K562 (cell line): ENCODE data around the gene GOSR1. TPM values are rescaled to one million over a fixed set of nuclear protein-coding genes. Genes with fewer than 3 reads are reported as not detected.

ENCODE experiments used
- ATAC-seq: fragments of 200-7000 bp; cut with Tn5 transposase; 3 replicates; pipeline ENCODE4 v1.9.1; 2020; ENCODE audit warnings: moderate library complexity
- BruUV-seq: library from RNA; stranded (reverse); fragments of 400-500 nt; replicated peaks from 2 replicates; lab custom pipeline; 2021; lab: Mats Ljungman, UMichigan
- CTCF ChIA-PET: fragments of 300-600 bp; formaldehyde crosslinking; extraction: SDS; loops from one replicate; lab custom pipeline; 2021; ENCODE audit warnings: low intra/inter-chr PET ratio; lab: Yijun Ruan, JAX
- POLR2A ChIA-PET: fragments of 300-600, 350-650 bp; sonication (Branson Sonifier 250); formaldehyde crosslinking; extraction: SDS; loops from one replicate; lab custom pipeline; 2021; ENCODE audit warnings: antibody characterized with exemption, inconsistent platforms; lab: Yijun Ruan, JAX
- DNase-seq, 4 experiments: peaks; one replicate each; pipeline versions ENCODE4 v3.0.0 to v3.0.0-alpha.2; 2011 to 2018; ENCODE audit warnings: low spot score in 3 of 4, mixed read lengths in 3 of 4; ENCODE audit errors: extremely low read depth in 1 of 4
- FAIRE-seq: peaks from 2 replicates; lab custom pipeline; 2011; peaks lifted over from hg19 to GRCh38; lab: Jason Lieb, UNC
- H2AFZ ChIP-seq: 2 replicates; pipeline ENCODE4 v1.6.0; 2011; ENCODE audit warnings: low read depth, low read length, control low read depth, inconsistent platforms
- H3K27ac ChIP-seq: fragments of 200-600 bp; 3 replicates; pipeline ENCODE4 v1.8.0; 2011; ENCODE audit warnings: low read depth, mild to moderate bottlenecking, control low read depth, inconsistent platforms, low read length, moderate library complexity, mixed read lengths; ENCODE audit errors: extremely low read depth
- H3K27me3 ChIP-seq, 2 experiments: fragments of 300-600 bp in 1 of 2; 2 replicates in 1 of 2; 3 replicates in 1 of 2; pipeline versions ENCODE4 v1.6.0 to v1.8.0; 2011; ENCODE audit warnings: inconsistent platforms in 2 of 2, low read length in 2 of 2, mild to moderate bottlenecking in 1 of 2, mixed read lengths in 1 of 2, moderate library complexity in 1 of 2; ENCODE audit not compliant: control insufficient read depth in 2 of 2, insufficient read depth in 2 of 2
- H3K36me3 ChIP-seq: fragments of 300-600 bp; 3 replicates; pipeline ENCODE4 v1.8.0; 2011; ENCODE audit warnings: mild to moderate bottlenecking, low read length, inconsistent platforms; ENCODE audit not compliant: control insufficient read depth, insufficient read depth
- H3K4me1 ChIP-seq, 2 experiments: fragments of 200-600 bp in 1 of 2; replicated peaks in 1 of 2; 2 replicates in 1 of 2; 3 replicates in 1 of 2; pipeline versions ENCODE4 v1.5.1 to v1.8.0; 2011; ENCODE audit warnings: inconsistent platforms in 2 of 2, low read length in 2 of 2, mild to moderate bottlenecking in 1 of 2, mixed read lengths in 1 of 2, moderate library complexity in 1 of 2; ENCODE audit not compliant: control insufficient read depth in 2 of 2, insufficient read depth in 2 of 2
- H3K4me2 ChIP-seq: 2 replicates; pipeline ENCODE4 v1.6.1; 2011; ENCODE audit warnings: low read length, control low read depth, inconsistent platforms, mixed read lengths; ENCODE audit not compliant: insufficient read depth
- H3K4me3 ChIP-seq: fragments of 200-600 bp; sonication (generic), shearing (Covaris generic); 2 replicates; pipeline ENCODE4 v1.5.1; 2016; ENCODE audit warnings: control low read depth, inconsistent platforms
- H3K79me2 ChIP-seq: fragments of 200-600 bp; 3 replicates; pipeline ENCODE4 v1.8.0; 2011; ENCODE audit warnings: low read length, inconsistent platforms; ENCODE audit not compliant: control insufficient read depth, insufficient read depth
- H3K9ac ChIP-seq, 2 experiments: 2 replicates each; pipeline versions ENCODE4 v1.6.0 to v1.6.1; 2011; ENCODE audit warnings: low read depth in 2 of 2, low read length in 2 of 2, control low read depth in 1 of 2, inconsistent platforms in 1 of 2, mild to moderate bottlenecking in 1 of 2, mixed read lengths in 1 of 2; ENCODE audit not compliant: insufficient read depth in 1 of 2
- H3K9me1 ChIP-seq: one replicate; pipeline ENCODE4 v1.6.0; 2011; ENCODE audit warnings: inconsistent platforms, mild to moderate bottlenecking, low read length, moderate library complexity; ENCODE audit not compliant: control insufficient read depth, insufficient read depth
- H3K9me3 ChIP-seq: replicated peaks from 2 replicates; pipeline ENCODE4 v1.5.1; 2011; ENCODE audit warnings: low read depth, low read length, inconsistent platforms; ENCODE audit not compliant: control insufficient read depth, insufficient read depth
- H4K20me1 ChIP-seq: replicated peaks from 2 replicates; pipeline ENCODE4 v1.6.1; 2011; ENCODE audit warnings: low read length, inconsistent platforms, mixed read lengths; ENCODE audit not compliant: control insufficient read depth, insufficient read depth
- CBX5 ChIP-seq: IDR thresholded peaks from 2 replicates; pipeline ENCODE4 v1.6.1; 2014; ENCODE audit warnings: low read depth, borderline replicate concordance
- CCNT2 ChIP-seq: IDR thresholded peaks from 2 replicates; pipeline ENCODE4 v1.6.1; 2011; ENCODE audit warnings: borderline replicate concordance, low read depth, mild to moderate bottlenecking, moderate library complexity, mixed read lengths, low read length; ENCODE audit not compliant: insufficient read length; ENCODE audit errors: extremely low read depth
- HDAC3 ChIP-seq: fragments of 450-650 bp; IDR thresholded peaks from 2 replicates; pipeline ENCODE4 v1.6.1; 2018; ENCODE audit warnings: borderline replicate concordance, mild to moderate bottlenecking, moderate library complexity; ENCODE audit not compliant: partially characterized antibody
- HMGXB4 ChIP-seq: sonication (generic); formaldehyde crosslinking; IDR thresholded peaks from 2 replicates; pipeline ENCODE4 v1.8.1; 2023; ENCODE audit warnings: mild to moderate bottlenecking, missing genetic modification reagents
- SRSF9 ChIP-seq: fragments of 200-400 bp; formaldehyde crosslinking; IDR thresholded peaks from 2 replicates; pipeline ENCODE4 v1.6.1; 2017; ENCODE audit warnings: low read depth, low read length, borderline replicate concordance
- TFE3 ChIP-seq: fragments of 450-650 bp; formaldehyde crosslinking; IDR thresholded peaks from 2 replicates; pipeline ENCODE4 v1.4.0; 2020; ENCODE audit warnings: mild to moderate bottlenecking, mixed read lengths
- ZNF197 ChIP-seq: fragments of 200-800 bp; sonication (Bioruptor generic); IDR thresholded peaks from 2 replicates; pipeline ENCODE4 v1.6.1; 2016; ENCODE audit warnings: low read depth, missing genetic modification characterization, missing compliant biosample characterization
- ZNF224 ChIP-seq: sonication (generic); formaldehyde crosslinking; IDR thresholded peaks from 2 replicates; pipeline ENCODE4 v1.8.0; 2022; ENCODE audit warnings: mild to moderate bottlenecking, missing genetic modification reagents
- ZNF24 ChIP-seq: fragments of 450-650 bp; IDR thresholded peaks from 2 replicates; pipeline ENCODE4 v1.6.1; 2016
- ZNF280A ChIP-seq: fragments of 450-650 bp; IDR thresholded peaks from 2 replicates; pipeline ENCODE4 v1.6.1; 2018; ENCODE audit warnings: mild to moderate bottlenecking, low read depth; ENCODE audit not compliant: partially characterized antibody
- ZNF79 ChIP-seq: fragments of 250-450 bp; sonication (Bioruptor Pico); IDR thresholded peaks from 2 replicates; pipeline ENCODE4 v1.4.0; 2020; ENCODE audit warnings: low read depth, mild to moderate bottlenecking, moderate library complexity
- WGBS: fragments of 100-300 bp; shearing (Covaris generic); methylation state at CpG from one replicate; pipeline ENCODE4 v1.1.6; 2016; ENCODE audit warnings: low coverage, mixed read lengths; ENCODE audit not compliant: insufficient coverage; ENCODE audit errors: missing lambda C conversion rate; 5-methylcytosine and 5-hydroxymethylcytosine counted together
- in situ Hi-C: fragments of 300-500 bp; cut with MboI; formaldehyde crosslinking; loops from 4 replicates; pipeline ENCODE4 v1.15.0; 2018; ENCODE audit warnings: inconsistent platforms, mixed read lengths
- intact Hi-C: fragments of 100-400 bp; cut with micrococcal nuclease; formaldehyde crosslinking; loops from 2 replicates; pipeline ENCODE4 v1.14.2; 2022
- polyA plus RNA-seq, 8 experiments: library from polyadenylated mRNA; depleted of rRNA in 4 of 8; stranded (reverse) in 5 of 8; unstranded in 3 of 8; fragments of >200 nt; fragmentation: Nextera tagmentation in 2 of 8; fragmentation: Illumina TruSeq in 1 of 8; extraction: Ambion mirVana in 2 of 8; extraction: Trizol in 1 of 8; gene quantifications; 2 replicates each; pipeline versions ENCODE4 v1.2.1 to v1.2.3, GENCODE V29; 2011 to 2014; ENCODE audit warnings: inconsistent platforms in 1 of 8, missing spikeins in 1 of 8
- total RNA-seq, 7 experiments: library from RNA; depleted of rRNA in 6 of 7; stranded (reverse); fragments of >200 nt in 6 of 7; fragmentation: Illumina TruSeq in 2 of 7; extraction: Trizol in 2 of 7; gene quantifications; 2 replicates each; pipeline versions ENCODE4 v1.2.1 to v1.2.3, GENCODE V29; 2011 to 2021; ENCODE audit warnings: low replicate concordance in 1 of 7

Gene GOSR1
- total and polyA plus RNA-seq, 9 of the 15 experiments (the other 6 are each of a cell fraction or from before 2014, with no cell fraction given): 17.6 to 95.5 (median 33.3) TPM

GRCh38 chr17:30454635-30455034, 22.6 kb upstream of the GOSR1 start:
- no peak for DNase-seq
- in situ Hi-C loops (no loop called here), intact Hi-C loops (no loop called here)
- no peaks in the 10 kb centered on the region for H3K27me3 ChIP-seq
- no peaks in the 10 kb centered on the region for H3K9me1 ChIP-seq
- no peaks in the 10 kb centered on the region for H4K20me1 ChIP-seq
- ChIA-PET CTCF (no interaction called here), POLR2A (no interaction called here)
- no peaks in the 10 kb centered on the region for H3K79me2 ChIP-seq
- ATAC-seq: no peak
- no peak overlapping the region for H3K4me2 ChIP-seq
- no peak overlapping the region for H2AFZ ChIP-seq
- no peaks in the 10 kb centered on the region for H3K9me3 ChIP-seq
- no peak overlapping the region for H3K27ac ChIP-seq
- H3K4me3 ChIP-seq: no peak overlapping the region
- FAIRE-seq: no peak
- H3K4me1 ChIP-seq: no peaks in the 10 kb centered on the region
- TF ChIP-seq CCNT2 (no peak), ZNF79 (CRISPR knock-in tag) (no peak), ZNF224 (CRISPR knock-in tag) (no peak), ZNF280A (no peak), HDAC3 (no peak), ZNF24 (no peak), CBX5 (no peak), SRSF9 (no peak), TFE3 (CRISPR knock-in tag) (no peak), ZNF197 (no peak), HMGXB4 (CRISPR knock-in tag) (no peak)
- H3K9ac ChIP-seq: no peak overlapping the region
- no TSS peak for BruUV-seq
- peaks cover 38% of the 10 kb centered on the region for H3K36me3 ChIP-seq
- 75% methylated on average over 4 of the region's 4 CpGs for WGBS
